Urothelium cell line (cell line): ENCODE results near the gene KLHL22.

Source experiments
- DNase-seq: peaks from one replicate; pipeline ENCODE4 v3.0.0; 2011; ENCODE audit warnings: low spot score, mixed read lengths
- FAIRE-seq: peaks from 2 replicates; lab custom pipeline; 2011; peaks lifted over from hg19 to GRCh38; lab: Jason Lieb, UNC

Gene KLHL22

GRCh38 chr22:20434773-20435172 lies 60.8 kb downstream of the KLHL22 start:
- DNase-seq (no peak), FAIRE-seq (no peak)

DNA sequence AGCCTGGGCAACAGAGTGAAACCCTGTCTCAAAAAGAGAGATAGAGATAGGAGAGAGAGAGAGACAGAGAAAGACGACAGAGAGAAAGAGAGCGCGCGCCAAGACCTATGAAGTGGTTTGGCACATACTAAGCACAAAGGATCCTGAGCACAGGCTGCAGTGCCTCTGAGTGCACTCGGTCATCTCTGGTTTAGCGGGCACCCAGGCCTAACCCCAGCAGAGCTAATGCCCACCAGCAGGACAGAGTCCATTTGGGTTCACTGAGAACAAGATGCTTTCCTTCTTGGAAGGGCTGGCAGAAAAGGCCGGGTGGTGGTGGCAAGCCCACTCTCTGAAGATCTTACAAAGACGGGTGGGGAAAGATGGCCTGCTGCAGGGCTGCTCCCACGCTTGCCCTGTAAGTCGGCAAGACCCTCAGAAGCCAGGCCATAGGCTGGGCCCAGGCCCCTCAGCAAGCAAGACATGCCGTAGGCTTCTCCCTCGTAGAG lies 61.3 kb downstream of the KLHL22 start:
- no peak for DNase-seq
- FAIRE-seq: no peak

GRCh38 chr22:20433686-20434241 lies 61.8 kb downstream of the KLHL22 start:
- no peak for DNase-seq
- FAIRE-seq: peak; percentile 9

GRCh38 chr22:20433191-20433590 lies 62.4 kb downstream of the KLHL22 start:
- FAIRE-seq (no peak), DNase-seq (no peak)

- DNase-seq: no peak
- FAIRE-seq: peak; percentile 30
Observed at GRCh38 chr22:20432244-20432686, 63.3 kb downstream of the KLHL22 start.

GRCh38 chr22:20431511-20432192 lies 63.9 kb downstream of the KLHL22 start:
- no peak for DNase-seq
- FAIRE-seq: peak; percentile 48

DNA sequence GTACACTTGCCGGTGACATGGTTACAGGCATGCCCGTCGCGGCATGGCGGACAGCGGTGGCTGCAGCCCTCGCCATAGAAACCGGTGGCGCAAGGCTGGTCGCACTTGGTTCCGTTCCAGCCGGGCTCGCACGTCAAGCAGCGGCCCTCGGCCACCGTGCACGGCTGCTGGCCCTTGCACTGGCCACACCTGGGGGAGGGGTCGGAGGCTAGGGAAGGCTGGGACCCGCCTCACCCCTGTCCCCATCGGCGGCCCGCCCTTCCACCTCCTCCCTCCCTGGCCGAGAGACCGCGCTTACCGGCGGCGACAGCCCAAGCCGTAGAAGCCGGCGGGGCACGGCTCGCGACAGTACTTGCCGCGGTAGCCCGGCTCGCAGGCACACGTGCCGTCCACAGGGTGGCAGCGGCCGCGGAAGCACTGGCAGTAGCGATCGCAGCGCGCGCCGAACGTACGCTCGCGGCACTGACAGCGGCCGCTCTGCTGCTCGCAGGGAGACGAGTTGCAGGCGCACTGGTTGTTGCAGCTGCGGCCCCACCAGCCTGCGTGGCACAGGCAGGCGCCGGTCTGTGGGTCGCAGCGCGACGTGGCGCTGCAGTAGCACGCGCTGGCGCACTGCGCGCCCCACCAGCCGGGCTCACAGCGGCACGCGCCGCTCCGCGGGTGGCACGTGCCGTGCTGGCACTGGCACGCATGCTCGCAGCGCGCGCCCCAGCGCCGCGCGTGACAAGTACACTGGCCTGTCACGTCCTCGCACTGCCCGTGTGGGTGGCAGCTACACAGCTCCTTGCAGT lies 64.7 kb downstream of the KLHL22 start:
- DNase-seq (no peak), FAIRE-seq (peak; percentile 95)

GRCh38 chr22:20430101-20430719 lies 65.4 kb downstream of the KLHL22 start:
- peak; percentile 40 for FAIRE-seq

DNA sequence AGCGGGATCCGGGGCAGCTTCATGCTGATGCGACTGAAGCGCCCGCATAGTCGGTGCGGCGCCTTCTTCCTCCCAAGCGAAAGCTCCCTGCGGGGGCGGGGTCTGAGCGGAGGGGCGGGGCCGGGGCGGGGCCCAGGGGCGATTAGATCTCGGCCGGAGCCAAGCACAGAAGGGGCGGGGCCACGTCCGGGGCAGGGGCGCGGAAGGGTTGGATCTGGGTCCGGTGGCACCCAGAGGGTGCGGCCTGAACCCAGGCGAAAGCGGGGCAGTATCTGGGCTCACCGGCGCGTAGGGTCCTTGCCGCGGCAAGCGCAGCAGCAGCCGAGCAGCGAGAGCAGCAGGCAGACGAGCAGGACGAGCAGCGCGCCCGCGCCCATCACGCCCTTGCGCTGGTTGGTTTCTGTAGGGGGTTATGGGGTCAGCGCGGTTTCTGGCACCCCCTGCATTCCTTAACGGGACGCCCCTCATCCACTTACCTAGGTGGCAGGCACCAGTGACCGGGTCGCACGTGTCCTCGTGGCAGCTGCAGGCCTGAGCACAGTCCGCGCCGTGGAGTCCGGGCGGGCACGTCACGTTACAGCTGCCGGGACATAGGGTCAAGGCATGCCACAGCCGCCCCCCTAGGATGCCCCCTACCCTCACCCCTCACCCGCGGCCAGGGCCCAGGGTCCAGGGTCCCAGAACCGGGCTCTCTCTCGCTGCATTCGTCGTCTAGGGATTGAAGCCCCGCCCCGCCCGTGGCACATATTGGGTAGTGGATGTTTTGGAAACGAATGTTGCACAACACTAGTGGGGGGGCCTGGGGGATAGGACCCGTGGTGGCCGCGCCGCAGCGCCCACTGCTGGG lies 66.1 kb downstream of the KLHL22 start:
- FAIRE-seq (peak; percentile 37), DNase-seq (no peak)

More at GRCh38 chr22:20430101-20430719, 65.4 kb downstream of the KLHL22 start:
- DNase-seq: no peak

GRCh38 chr22:20428496-20429253 lies 66.9 kb downstream of the KLHL22 start:
- FAIRE-seq (peak; percentile 5), DNase-seq (no peak)

DNA sequence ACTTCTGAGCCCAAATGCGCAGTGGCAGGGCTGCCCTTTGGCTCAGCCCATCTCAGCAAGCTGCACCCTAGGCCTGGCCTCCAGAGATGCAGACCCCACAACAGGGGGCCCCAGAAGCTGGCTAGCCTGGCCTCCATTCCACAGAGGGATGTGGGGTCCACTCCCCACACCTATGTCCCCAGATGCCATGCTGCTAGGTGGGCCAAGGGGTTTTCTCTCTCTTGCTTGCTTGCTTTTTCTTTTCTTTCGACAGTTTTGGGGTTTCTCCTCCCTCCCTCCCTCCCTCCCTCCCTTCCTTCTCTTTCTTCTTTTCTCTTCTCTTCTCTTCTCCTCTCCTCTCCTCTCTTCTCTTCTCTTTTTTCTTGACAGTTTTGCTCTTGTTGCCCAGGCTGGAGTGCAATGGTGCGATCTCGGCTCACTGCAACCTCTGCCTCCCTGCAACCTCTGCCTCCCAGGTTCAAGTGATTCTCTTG lies 67.6 kb downstream of the KLHL22 start:
- DNase-seq: no peak
- FAIRE-seq: no peak

GRCh38 chr22:20427104-20427944 lies 68.3 kb downstream of the KLHL22 start:
- DNase-seq: no peak
- FAIRE-seq: peak; percentile 50

- FAIRE-seq (no peak), DNase-seq (no peak)
Observed at GRCh38 chr22:20426259-20426615, 69.4 kb downstream of the KLHL22 start.

GRCh38 chr22:20425566-20426258 lies 69.9 kb downstream of the KLHL22 start:
- DNase-seq: no peak
- no peak for FAIRE-seq

GRCh38 chr22:20424932-20425565 lies 70.5 kb downstream of the KLHL22 start:
- DNase-seq (no peak), FAIRE-seq (no peak)

DNA sequence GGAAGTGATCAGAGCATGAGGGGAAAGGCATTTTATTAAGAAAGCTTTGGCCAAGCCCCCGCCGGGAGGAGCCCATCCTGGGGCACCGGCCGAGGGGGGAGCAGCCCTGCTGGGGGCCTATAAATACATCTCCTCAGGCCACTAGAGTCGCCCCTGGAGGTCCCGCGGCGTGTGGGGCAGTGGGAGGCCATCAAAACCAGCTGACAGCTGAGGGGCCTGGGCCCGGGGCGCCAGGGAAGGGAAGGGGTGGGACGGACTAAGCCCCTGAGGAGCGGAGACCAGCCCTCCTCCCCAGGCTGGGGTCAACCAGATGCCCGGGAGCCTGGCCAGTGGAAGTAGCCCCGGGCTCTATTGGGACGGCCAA lies 71.0 kb downstream of the KLHL22 start:
- no peak for DNase-seq
- FAIRE-seq: no peak

DNA sequence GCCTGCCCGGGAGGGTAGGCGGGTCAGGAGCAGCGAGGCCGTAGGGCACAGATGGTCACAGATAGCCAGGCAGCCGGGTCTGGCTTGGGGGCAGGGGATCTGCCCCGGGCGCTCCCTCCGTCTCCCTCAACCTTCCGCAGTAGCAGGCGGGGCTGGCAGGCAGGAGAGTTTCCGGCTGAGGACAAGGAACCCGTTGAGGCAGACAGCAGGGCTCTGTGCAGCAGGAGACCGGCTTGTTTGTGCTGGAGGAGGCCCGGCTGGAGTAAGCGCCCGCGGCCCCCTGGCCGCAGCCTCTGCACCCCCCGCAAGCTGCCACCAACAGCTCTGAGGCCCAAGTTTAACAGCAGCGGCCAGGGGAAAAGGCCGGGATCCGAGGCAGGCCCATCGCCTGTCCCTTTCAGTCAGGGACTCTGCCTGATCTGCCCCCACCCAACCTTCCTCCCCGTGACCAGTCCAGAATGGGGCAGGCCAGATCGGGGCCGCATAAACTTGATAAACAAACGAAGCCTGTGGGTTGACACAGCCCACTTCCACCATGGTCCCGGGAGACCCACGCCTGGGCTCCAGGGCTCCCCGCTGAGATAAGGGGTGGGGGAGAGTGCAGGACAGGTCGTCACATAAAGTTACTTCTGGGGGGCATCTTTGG lies 71.6 kb downstream of the KLHL22 start:
- DNase-seq (no peak), FAIRE-seq (no peak)
